Upper lobe of left lung (tissue), 6 donors: ENCODE data around the gene LIME1. TPM values are rescaled to one million over a fixed set of nuclear protein-coding genes. Genes with fewer than 3 reads are reported as not detected.

ENCODE experiments used
- ATAC-seq, 2 donors: fragments of 200-7000 bp; cut with Tn5 transposase; one replicate each; pipeline ENCODE4 v1.9.1; 2022; ENCODE audit warnings: mild to moderate bottlenecking in 2 of 2, moderate library complexity in 2 of 2; ENCODE audit not compliant: low FRiP score in 2 of 2
- DNase-seq, 2 donors: peaks; one replicate each; pipeline ENCODE4 v3.0.0-alpha.2; 2019 to 2020
- H3K27ac ChIP-seq, 4 donors: fragments of 200-600 bp; sonication (generic); one replicate each; pipeline ENCODE4 v1.5.1; 2016 to 2019
- H3K27me3 ChIP-seq, 4 donors: fragments of 200-600 bp; sonication (generic); one replicate each; pipeline ENCODE4 v1.5.1; 2017 to 2019
- H3K36me3 ChIP-seq, 4 donors: fragments of 200-600 bp; sonication (generic); one replicate each; pipeline ENCODE4 v1.5.1; 2016 to 2019
- H3K4me1 ChIP-seq, 4 donors: fragments of 200-600 bp; sonication (generic); one replicate each; pipeline ENCODE4 v1.5.1; 2018 to 2019
- H3K4me3 ChIP-seq, 4 donors: fragments of 200-600 bp; sonication (generic); one replicate each; pipeline ENCODE4 v1.5.1; 2017 to 2019; ENCODE audit warnings: mild to moderate bottlenecking in 2 of 4, moderate library complexity in 1 of 4
- H3K9me3 ChIP-seq, 4 donors: fragments of 200-600 bp; sonication (generic); one replicate each; pipeline ENCODE4 v1.5.1; 2018 to 2019
- EP300 ChIP-seq, 4 donors: sonication (generic); formaldehyde crosslinking; IDR thresholded peaks; one replicate each; pipeline ENCODE4 v1.5.1; 2017; ENCODE audit warnings: antibody characterized with exemption in 4 of 4, control low read depth in 2 of 4
- POLR2A ChIP-seq, 4 donors: fragments of 450-650 bp; IDR thresholded peaks; one replicate each; pipeline ENCODE4 v1.5.1; 2016 to 2017; ENCODE audit warnings: antibody characterized with exemption in 4 of 4, mild to moderate bottlenecking in 2 of 4
- POLR2AphosphoS5 ChIP-seq, 2 donors: sonication (generic); formaldehyde crosslinking; IDR thresholded peaks; one replicate each; pipeline ENCODE4 v1.5.1; 2017; ENCODE audit warnings: antibody characterized with exemption in 2 of 2
- WGBS, 2 donors: methylation state at CpG; one replicate each; pipeline ENCODE4 v1.1.5; 2017 to 2018; 5-methylcytosine and 5-hydroxymethylcytosine counted together
- total RNA-seq, 6 donors: library from RNA; depleted of rRNA in 4 of 6; stranded (reverse); fragments of >200 nt in 4 of 6; gene quantifications; one replicate each; pipeline versions ENCODE4 v1.1.0 to v1.2.1, GENCODE V29; 2016 to 2021
- TF ChIP-seq, protein P1 (sequence below), 6 experiments: fragments of 450-650 bp in 4 of 6; fragments of 200-600 bp in 2 of 6; sonication (generic) in 2 of 6; IDR thresholded peaks; one replicate each; pipeline ENCODE4 v1.5.1; 2016 to 2019; ENCODE audit warnings: antibody characterized with exemption in 6 of 6
- donor health status: DM: no; HTN: no; CAD: no; lungs with moderate emphysema.
- donor health status: DM: no; HTN: yes; CAD: no; lungs with severe emphysema.

Gene LIME1
- total RNA-seq, 6 donors from 2014 or later: 12.4 to 51.3 (median 15.3) TPM

DNA sequence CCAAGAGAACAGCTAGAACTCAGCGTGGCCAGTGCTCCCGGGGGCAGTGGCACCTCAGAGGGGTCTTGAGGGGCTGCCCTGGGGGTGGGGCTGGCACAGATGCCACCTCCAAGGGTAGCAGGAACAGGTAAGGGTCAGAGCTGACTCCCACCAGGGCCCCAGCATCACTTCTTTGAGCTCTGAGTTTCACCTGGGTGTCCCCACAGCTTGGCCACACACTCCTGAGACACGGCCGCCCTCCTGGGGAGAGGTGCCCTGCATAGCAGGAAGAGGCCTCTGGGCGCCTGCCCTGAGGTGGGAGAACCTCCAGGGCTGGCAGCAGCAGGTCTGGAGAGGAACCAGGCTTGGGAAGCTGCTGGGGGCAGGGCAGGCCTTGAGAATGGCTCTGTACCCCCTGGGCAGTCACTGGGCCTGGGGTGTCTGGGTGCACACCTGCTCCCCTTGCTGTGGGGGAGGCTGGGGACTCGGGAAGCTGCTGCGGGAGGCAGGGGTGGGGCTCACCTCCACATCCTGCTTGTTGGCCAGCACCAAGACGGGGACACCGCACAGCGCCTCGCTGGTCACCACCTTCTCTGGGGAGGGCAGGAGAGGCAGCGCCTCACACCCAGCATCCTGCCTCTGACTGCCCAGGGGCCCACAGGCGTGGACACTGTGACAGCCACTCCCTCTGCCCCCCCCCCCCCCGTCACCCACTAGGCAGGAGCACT, 35.0 kb upstream of the LIME1 start:
- no peaks in the 10 kb centered on the region for H3K9me3 ChIP-seq
- ATAC-seq (no peak), DNase-seq (peak in 1 of 2 donors; percentile 58)
- 77 to 88% methylated on average over 10 to 12 of the region's 14 CpGs for WGBS, 2 donors
- H3K4me3 ChIP-seq: no peak overlapping the region
- peaks cover 32 to 38% (median 33%) of the 10 kb centered on the region in 4 donors for H3K4me1 ChIP-seq
- peak overlapping the region in 1 of 4 donors; percentile 59 for H3K27ac ChIP-seq
- peaks cover 17 to 39% (median 35%) of the 10 kb centered on the region in 4 donors for H3K36me3 ChIP-seq
- TF ChIP-seq EP300 (IDR thresholded peaks at IDR 0.05): no peak
- no peak for TF ChIP-seq POLR2AphosphoS5 (IDR thresholded peaks at IDR 0.05)
- TF ChIP-seq POLR2A (IDR thresholded peaks at IDR 0.05): no peak
- TF ChIP-seq, protein P1, sequence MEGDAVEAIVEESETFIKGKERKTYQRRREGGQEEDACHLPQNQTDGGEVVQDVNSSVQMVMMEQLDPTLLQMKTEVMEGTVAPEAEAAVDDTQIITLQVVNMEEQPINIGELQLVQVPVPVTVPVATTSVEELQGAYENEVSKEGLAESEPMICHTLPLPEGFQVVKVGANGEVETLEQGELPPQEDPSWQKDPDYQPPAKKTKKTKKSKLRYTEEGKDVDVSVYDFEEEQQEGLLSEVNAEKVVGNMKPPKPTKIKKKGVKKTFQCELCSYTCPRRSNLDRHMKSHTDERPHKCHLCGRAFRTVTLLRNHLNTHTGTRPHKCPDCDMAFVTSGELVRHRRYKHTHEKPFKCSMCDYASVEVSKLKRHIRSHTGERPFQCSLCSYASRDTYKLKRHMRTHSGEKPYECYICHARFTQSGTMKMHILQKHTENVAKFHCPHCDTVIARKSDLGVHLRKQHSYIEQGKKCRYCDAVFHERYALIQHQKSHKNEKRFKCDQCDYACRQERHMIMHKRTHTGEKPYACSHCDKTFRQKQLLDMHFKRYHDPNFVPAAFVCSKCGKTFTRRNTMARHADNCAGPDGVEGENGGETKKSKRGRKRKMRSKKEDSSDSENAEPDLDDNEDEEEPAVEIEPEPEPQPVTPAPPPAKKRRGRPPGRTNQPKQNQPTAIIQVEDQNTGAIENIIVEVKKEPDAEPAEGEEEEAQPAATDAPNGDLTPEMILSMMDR (IDR thresholded peaks at IDR 0.05): no peak
- no peaks in the 10 kb centered on the region for H3K27me3 ChIP-seq

DNA sequence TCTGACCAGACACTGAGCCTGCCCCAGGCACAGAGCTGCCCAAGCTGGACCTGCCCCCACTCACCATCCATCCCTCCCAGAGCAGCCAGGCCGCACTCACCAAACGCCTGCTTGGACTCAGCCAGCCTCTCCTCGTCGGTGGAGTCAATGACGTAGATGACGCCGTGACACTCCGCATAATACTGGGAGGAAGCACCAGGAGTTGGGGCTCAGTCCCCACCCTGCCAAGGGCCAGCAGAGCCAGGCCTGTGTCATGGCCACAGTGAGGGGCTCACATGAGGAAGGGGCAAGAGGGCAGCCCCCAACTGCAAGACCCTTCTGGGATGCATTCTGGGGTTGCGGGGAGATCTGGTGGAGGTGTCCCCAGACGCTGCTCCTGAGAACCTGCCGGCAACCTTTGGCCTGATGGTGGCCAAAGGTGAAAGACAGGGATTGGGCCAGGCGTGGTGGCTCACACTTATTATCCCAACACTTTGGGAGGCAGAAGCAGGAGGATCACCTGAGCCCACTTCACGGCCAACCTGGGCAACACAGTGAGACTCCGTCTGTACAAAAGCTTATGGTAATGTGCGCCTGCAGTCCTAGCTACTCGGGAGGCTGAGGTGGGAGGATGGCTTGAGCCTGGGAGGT, 34.3 kb upstream of the LIME1 start:
- Histone ChIP-seq H3K4me3 (no peak overlapping the region), H3K4me1 (peaks cover 32 to 38% (median 33%) of the 10 kb centered on the region in 4 donors), H3K27me3 (no peaks in the 10 kb centered on the region), H3K27ac (no peak overlapping the region), H3K9me3 (no peaks in the 10 kb centered on the region), H3K36me3 (peaks cover 17 to 39% (median 35%) of the 10 kb centered on the region in 4 donors)
- DNase-seq (peak in 1 of 2 donors; percentile 42), ATAC-seq (no peak)
- no peak for TF ChIP-seq POLR2A (IDR thresholded peaks at IDR 0.05)
- TF ChIP-seq EP300 (IDR thresholded peaks at IDR 0.05): no peak
- no peak for TF ChIP-seq POLR2AphosphoS5 (IDR thresholded peaks at IDR 0.05)
- TF ChIP-seq, protein P1 (IDR thresholded peaks at IDR 0.05): no peak
- 88 to 91% methylated on average over 15 to 16 of the region's 16 CpGs for WGBS, 2 donors

DNA sequence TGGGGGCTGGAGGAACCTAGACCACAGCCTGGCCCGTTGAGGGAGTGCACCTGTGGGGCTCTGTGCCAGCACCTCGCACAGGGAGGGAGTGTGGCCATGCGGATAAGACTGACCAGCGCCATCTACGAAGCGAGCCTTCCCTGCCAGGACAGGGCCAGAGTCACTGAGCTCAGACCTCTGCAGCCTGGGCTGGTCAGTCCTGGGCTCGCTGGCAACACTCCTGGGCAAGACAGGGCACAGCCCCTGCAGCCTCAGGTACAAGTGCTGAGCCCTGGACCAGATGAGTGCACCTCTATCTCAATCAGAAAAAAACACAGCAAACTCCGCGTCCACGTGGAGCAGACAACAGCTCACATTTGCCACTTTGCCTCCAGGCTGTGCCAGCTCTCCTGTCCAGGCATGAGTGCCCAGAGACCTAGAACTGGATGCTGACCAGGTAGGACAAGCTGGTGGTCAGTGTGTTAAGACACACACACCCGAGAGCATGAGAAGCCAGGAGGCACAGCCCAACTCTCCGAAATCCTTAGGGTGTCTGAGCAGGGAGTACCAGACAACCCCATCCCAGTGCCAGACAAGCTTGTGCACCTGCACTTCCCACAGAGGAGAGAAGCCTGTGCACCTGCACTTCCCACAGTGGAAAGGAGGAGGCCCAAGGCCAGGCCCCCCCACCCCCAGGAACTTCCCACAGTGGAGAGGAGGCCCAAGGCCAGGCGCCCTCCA, 33.6 kb upstream of the LIME1 start:
- no peaks in the 10 kb centered on the region for H3K9me3 ChIP-seq
- H3K36me3 ChIP-seq: peaks cover 17 to 39% (median 35%) of the 10 kb centered on the region in 4 donors
- TF ChIP-seq POLR2AphosphoS5 (IDR thresholded peaks at IDR 0.05) (no peak), POLR2A (IDR thresholded peaks at IDR 0.05) (no peak), EP300 (IDR thresholded peaks at IDR 0.05) (no peak)
- TF ChIP-seq, protein P1 (IDR thresholded peaks at IDR 0.05): no peak
- H3K27me3 ChIP-seq: no peaks in the 10 kb centered on the region
- H3K4me3 ChIP-seq: no peak overlapping the region
- H3K4me1 ChIP-seq: peaks cover 24 to 33% (median 27%) of the 10 kb centered on the region in 4 donors
- 75 to 84% methylated on average over 9 to 13 of the region's 13 CpGs for WGBS, 2 donors
- DNase-seq (peak in 1 of 2 donors; percentile 45), ATAC-seq (no peak)
- H3K27ac ChIP-seq: no peak overlapping the region

DNA sequence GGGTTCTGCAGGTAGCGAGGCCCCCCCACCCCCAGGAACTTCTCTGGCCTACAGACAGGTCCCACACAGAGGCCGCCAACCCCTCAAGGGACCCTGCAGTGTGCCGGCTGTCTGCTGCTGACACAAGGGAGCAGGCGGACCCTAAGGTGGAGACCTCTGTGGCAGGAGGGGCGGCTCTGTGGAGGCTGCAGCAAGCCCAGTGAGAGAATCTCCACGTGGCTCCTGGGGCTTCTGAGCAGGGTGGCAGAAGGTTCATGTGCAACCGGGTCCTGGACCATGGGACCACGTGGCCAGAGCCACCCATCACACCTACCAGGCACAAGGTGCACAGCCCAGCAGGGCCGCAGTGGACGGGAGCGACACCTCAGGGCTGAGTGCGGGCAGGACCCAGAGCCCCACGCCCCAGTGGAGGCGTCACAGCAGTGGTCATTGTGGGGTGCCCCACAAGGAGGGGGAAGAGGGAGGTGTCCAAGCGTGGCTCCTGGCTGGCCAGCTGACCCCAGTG, 32.9 kb upstream of the LIME1 start:
- no peak for TF ChIP-seq POLR2A (IDR thresholded peaks at IDR 0.05)
- TF ChIP-seq, protein P1 (IDR thresholded peaks at IDR 0.05): no peak
- TF ChIP-seq POLR2AphosphoS5 (IDR thresholded peaks at IDR 0.05): no peak
- TF ChIP-seq EP300 (IDR thresholded peaks at IDR 0.05): no peak
- peaks cover 17 to 36% (median 34%) of the 10 kb centered on the region in 4 donors for H3K36me3 ChIP-seq
- WGBS, 2 donors: 94 to 100% methylated on average over 1 to 14 of the region's 15 CpGs
- H3K9me3 ChIP-seq: no peaks in the 10 kb centered on the region
- H3K27me3 ChIP-seq: no peaks in the 10 kb centered on the region
- no peak for ATAC-seq
- no peak overlapping the region for H3K4me3 ChIP-seq
- H3K27ac ChIP-seq: no peak overlapping the region
- peak in 1 of 2 donors; percentile 71 for DNase-seq
- H3K4me1 ChIP-seq: peaks cover 23 to 31% (median 26%) of the 10 kb centered on the region in 4 donors
